ENCODE data around the gene EDAR. TPM values are rescaled to one million over a fixed set of nuclear protein-coding genes. Genes with fewer than 3 reads are reported as not detected.

EDAR gene
- total and polyA plus RNA-seq, 9 of the 15 experiments (the other 6 are each of a cell fraction or from before 2014, with no cell fraction given), result 0.01 TPM; not detected in 8

- Histone ChIP-seq H3K79me2 (ENCODE audit: control insufficient read depth, insufficient read depth, low read length) (no peaks in the 10 kb centered on the region), H3K4me3 (no peak overlapping the region), H3K9me3 (replicated peaks; ENCODE audit: control insufficient read depth, insufficient read depth, low read depth, low read length) (no peaks in the 10 kb centered on the region), H3K27ac (ENCODE audit: extremely low read depth, low read depth, low read length) (no peak overlapping the region), H3K27me3 (ENCODE audit: control insufficient read depth in 2 of 2, insufficient read depth in 2 of 2, low read length in 2 of 2) (peaks cover 30 to 72% of the 10 kb centered on the region in 2 experiments), H4K20me1 (replicated peaks; ENCODE audit: control insufficient read depth, insufficient read depth, low read length) (no peaks in the 10 kb centered on the region), H3K36me3 (ENCODE audit: control insufficient read depth, insufficient read depth, low read length) (no peaks in the 10 kb centered on the region), H3K4me2 (ENCODE audit: insufficient read depth, low read length) (no peak overlapping the region), H3K9me1 (ENCODE audit: control insufficient read depth, insufficient read depth, low read length) (peaks cover 6% of the 10 kb centered on the region), H3K9ac (ENCODE audit: insufficient read depth in 1 of 2, low read depth in 2 of 2, low read length in 2 of 2) (no peak overlapping the region), H3K4me1 (replicated peaks in 1 of 2; ENCODE audit: control insufficient read depth in 2 of 2, insufficient read depth in 2 of 2, low read length in 2 of 2) (no peaks in the 10 kb centered on the region; a peak in 1 of 5 replicates), H2AFZ (ENCODE audit: low read depth, low read length) (no peak overlapping the region)
- intact Hi-C loops (cut with micrococcal nuclease) (no loop called here), in situ Hi-C loops (cut with MboI) (no loop called here)
- no peak for FAIRE-seq
- no peak for TF ChIP-seq ZNF589 (CRISPR knock-in tag; IDR thresholded peaks at IDR 0.05; ENCODE audit: low read depth)
- TF ChIP-seq YBX1 (IDR thresholded peaks at IDR 0.05), result no peak
- ChIA-PET POLR2A (interaction anchor here (0.6 to 0.8 kb wide), 2 partner anchors 23 to 26 kb away, joined by 3 read pairs; no protein-coding TSS in a partner anchor), CTCF (ENCODE audit: low intra/inter-chr PET ratio) (no interaction called here)
- ATAC-seq, result no peak
- BruUV-seq (replicated peaks), result no TSS peak
- no peak for DNase-seq (ENCODE audit: extremely low read depth in 1 of 4, low spot score in 3 of 4)
- 5% methylated on average over 6 of the region's 6 CpGs for WGBS (ENCODE audit: insufficient coverage, low coverage, missing lambda C conversion rate)
These were observed 16.4 kb downstream of the EDAR start for GRCh38 chr2:108972663-108973062.

- H3K9me3 ChIP-seq (replicated peaks; ENCODE audit: control insufficient read depth, insufficient read depth, low read depth, low read length), result no peaks in the 10 kb centered on the region
- H3K27me3 ChIP-seq (ENCODE audit: control insufficient read depth in 2 of 2, insufficient read depth in 2 of 2, low read length in 2 of 2), result peaks cover 27 to 67% of the 10 kb centered on the region in 2 experiments
- no peaks in the 10 kb centered on the region for H3K79me2 ChIP-seq (ENCODE audit: control insufficient read depth, insufficient read depth, low read length)
- H3K9me1 ChIP-seq (ENCODE audit: control insufficient read depth, insufficient read depth, low read length), result peaks cover 6% of the 10 kb centered on the region
- no peak overlapping the region for H2AFZ ChIP-seq (ENCODE audit: low read depth, low read length)
- POLR2A ChIA-PET, result no interaction called here
- no peak overlapping the region for H3K4me3 ChIP-seq
- H3K27ac ChIP-seq (ENCODE audit: extremely low read depth, low read depth, low read length), result no peak overlapping the region
- H3K36me3 ChIP-seq (ENCODE audit: control insufficient read depth, insufficient read depth, low read length), result no peaks in the 10 kb centered on the region
- no peaks in the 10 kb centered on the region; a peak in 1 of 5 replicates for H3K4me1 ChIP-seq (replicated peaks in 1 of 2; ENCODE audit: control insufficient read depth in 2 of 2, insufficient read depth in 2 of 2, low read length in 2 of 2)
- TF ChIP-seq PYGO2 (tag; IDR thresholded peaks at IDR 0.05), result no peak
- TF ChIP-seq KAT7 (CRISPR knock-in tag; IDR thresholded peaks at IDR 0.05; ENCODE audit: borderline replicate concordance), result no peak
- intact Hi-C loops (cut with micrococcal nuclease) (no loop called here), in situ Hi-C loops (cut with MboI) (no loop called here)
- ATAC-seq (no peak), DNase-seq (ENCODE audit: extremely low read depth in 1 of 4, low spot score in 3 of 4) (no peak), FAIRE-seq (no peak)
- 2% methylated on average over 22 of the region's 22 CpGs for WGBS (ENCODE audit: insufficient coverage, low coverage, missing lambda C conversion rate)
- H3K9ac ChIP-seq (ENCODE audit: insufficient read depth in 1 of 2, low read depth in 2 of 2, low read length in 2 of 2), result no peak overlapping the region
- H3K4me2 ChIP-seq (ENCODE audit: insufficient read depth, low read length), result no peak overlapping the region
- no peaks in the 10 kb centered on the region for H4K20me1 ChIP-seq (replicated peaks; ENCODE audit: control insufficient read depth, insufficient read depth, low read length)
- CTCF ChIA-PET (ENCODE audit: low intra/inter-chr PET ratio), result no interaction called here
- BruUV-seq (replicated peaks), result no TSS peak
These were observed 17.1 kb downstream of the EDAR start for GRCh38 chr2:108971661-108972566.

Measured in K562 (cell line).